CD14-positive monocyte (primary cell): ENCODE data around the gene TSPAN15. TPM values are rescaled to one million over a fixed set of nuclear protein-coding genes. Genes with fewer than 3 reads are reported as not detected.

ENCODE experiments used
- DNase-seq, 3 donors: peaks; one replicate each; pipeline ENCODE4 v3.0.0-alpha.2; 2011 to 2022
- H2AFZ ChIP-seq: 2 replicates; pipeline ENCODE4 v1.6.0; 2012; ENCODE audit warnings: mild to moderate bottlenecking, low read depth, low read length, inconsistent platforms; ENCODE audit not compliant: insufficient read depth, poor library complexity, severe bottlenecking
- H3K27ac ChIP-seq, 2 donors: 1 replicate in 1 of 2; 2 replicates in 1 of 2; pipeline ENCODE4 v1.5.1; 2012 to 2013; ENCODE audit warnings: low read length in 2 of 2, control low read depth in 1 of 2, inconsistent platforms in 1 of 2, low read depth in 1 of 2, mild to moderate bottlenecking in 1 of 2
- H3K27me3 ChIP-seq, 2 donors: one replicate each; pipeline versions ENCODE4 v1.6.0 to v1.6.1; 2011 to 2013; ENCODE audit warnings: low read length in 2 of 2; ENCODE audit not compliant: control insufficient read depth in 2 of 2, insufficient read depth in 2 of 2
- H3K36me3 ChIP-seq, 2 donors: replicated peaks in 1 of 2; 1 replicate in 1 of 2; 2 replicates in 1 of 2; pipeline versions ENCODE4 v1.5.1 to v1.6.1; 2012 to 2013; ENCODE audit warnings: low read length in 2 of 2, control low read depth in 1 of 2, inconsistent platforms in 1 of 2, mild to moderate bottlenecking in 1 of 2; ENCODE audit not compliant: insufficient read depth in 2 of 2, control insufficient read depth in 1 of 2
- H3K4me1 ChIP-seq, 2 donors: 1 replicate in 1 of 2; 2 replicates in 1 of 2; pipeline versions ENCODE4 v1.5.1 to v1.6.1; 2012 to 2013; ENCODE audit warnings: low read length in 2 of 2, control low read depth in 1 of 2, inconsistent platforms in 1 of 2, mild to moderate bottlenecking in 1 of 2, moderate library complexity in 1 of 2; ENCODE audit not compliant: insufficient read depth in 2 of 2, control insufficient read depth in 1 of 2
- H3K4me2 ChIP-seq: replicated peaks from 2 replicates; pipeline ENCODE3; 2012; ENCODE audit warnings: low read length, moderate library complexity, mild to moderate bottlenecking; ENCODE audit not compliant: poor library complexity, severe bottlenecking; ENCODE audit errors: extremely low read depth
- H3K4me3 ChIP-seq, 3 experiments: fragments of 200-600 bp in 1 of 3; sonication (generic) in 1 of 3; replicated peaks in 1 of 3; 1 replicate in 2 of 3; 2 replicates in 1 of 3; pipeline ENCODE4 v1.5.1; 2011 to 2013; ENCODE audit warnings: low read length in 3 of 3, mild to moderate bottlenecking in 3 of 3, control low read depth in 2 of 3, low read depth in 2 of 3, inconsistent platforms in 1 of 3, moderate library complexity in 1 of 3
- H3K79me2 ChIP-seq: 2 replicates; pipeline ENCODE4 v1.6.0; 2012; ENCODE audit warnings: mild to moderate bottlenecking, control low read depth, inconsistent platforms, low read length, moderate library complexity; ENCODE audit not compliant: insufficient read depth
- H3K9ac ChIP-seq: 2 replicates; pipeline ENCODE4 v1.6.0; 2017; ENCODE audit warnings: low read length, mild to moderate bottlenecking; ENCODE audit not compliant: insufficient read depth, poor library complexity, severe bottlenecking
- H3K9me3 ChIP-seq, 2 donors: replicated peaks in 1 of 2; 1 replicate in 1 of 2; 2 replicates in 1 of 2; pipeline versions ENCODE4 v1.5.1 to v1.6.1; 2012 to 2013; ENCODE audit warnings: low read length in 2 of 2, control low read depth in 1 of 2; ENCODE audit not compliant: control insufficient read depth in 1 of 2, insufficient read depth in 1 of 2
- H4K20me1 ChIP-seq: 2 replicates; pipeline ENCODE4 v1.6.0; 2012; ENCODE audit warnings: mild to moderate bottlenecking, low read length, control low read depth, moderate library complexity; ENCODE audit not compliant: insufficient read depth
- H3K27ac Mint-ChIP-seq, 7 donors: one replicate each; pipeline ENCODE4 v1.8.0; 2020; ENCODE audit warnings: mild to moderate bottlenecking in 7 of 7, mixed read lengths in 7 of 7, moderate library complexity in 6 of 7, inconsistent platforms in 2 of 7
- H3K27me3 Mint-ChIP-seq, 3 donors: one replicate each; pipeline ENCODE4 v1.8.0; 2021 to 2022; ENCODE audit warnings: low read depth in 3 of 3, mild to moderate bottlenecking in 3 of 3, mixed read lengths in 3 of 3, moderate library complexity in 3 of 3, inconsistent platforms in 1 of 3
- H3K36me3 Mint-ChIP-seq, 2 donors: one replicate each; pipeline ENCODE4 v1.8.0; 2020; ENCODE audit warnings: mixed read lengths in 2 of 2, inconsistent platforms in 1 of 2, mild to moderate bottlenecking in 1 of 2
- H3K4me1 Mint-ChIP-seq: one replicate; pipeline ENCODE4 v1.8.0; 2020; ENCODE audit warnings: mild to moderate bottlenecking, mixed read lengths
- H3K4me3 Mint-ChIP-seq, 2 donors: one replicate each; pipeline ENCODE4 v1.8.0; 2020; ENCODE audit warnings: mild to moderate bottlenecking in 2 of 2, mixed read lengths in 2 of 2, moderate library complexity in 1 of 2
- H3K9me3 Mint-ChIP-seq, 7 donors: one replicate each; pipeline ENCODE4 v1.8.0; 2020 to 2022; ENCODE audit warnings: mixed read lengths in 7 of 7, mild to moderate bottlenecking in 6 of 7, moderate library complexity in 6 of 7, inconsistent platforms in 2 of 7
- CTCF ChIP-seq: fragments of 200-600 bp; IDR thresholded peaks from one replicate; pipeline ENCODE4 v1.8.0; 2022; ENCODE audit warnings: antibody characterized with exemption, mild to moderate bottlenecking
- WGBS: methylation state at CpG from one replicate; pipeline ENCODE4 v1.1.5; 2013; ENCODE audit warnings: missing lambda C conversion rate; ENCODE audit not compliant: insufficient coverage; 5-methylcytosine and 5-hydroxymethylcytosine counted together
- intact Hi-C, 2 donors: fragments of 100-400 bp; cut with micrococcal nuclease; formaldehyde crosslinking; loops; one replicate each; pipeline versions ENCODE4 v1.15.0 to v1.15.1; 2023
- polyA plus RNA-seq, 3 donors: library from polyadenylated mRNA; depleted of rRNA in 1 of 3; unstranded in 2 of 3; stranded (reverse) in 1 of 3; fragments of 300-500 nt in 2 of 3; fragments of >200 nt in 1 of 3; fragmentation: Illumina TruSeq in 2 of 3; gene quantifications; 1 replicate in 2 of 3; 2 replicates in 1 of 3; pipeline ENCODE4 v1.2.3, GENCODE V29; 2012 to 2021

TSPAN15 gene
- polyA plus RNA-seq, 3 donors = 0.22 to 0.39 TPM; not detected in 1

GRCh38 chr10:69417542-69417941, 33.7 kb upstream of the TSPAN15 start:
- no peaks in the 10 kb centered on the region for H3K79me2 ChIP-seq
- H3K27me3 ChIP-seq = no peaks in the 10 kb centered on the region
- Mint-ChIP-seq H3K27me3 (peaks cover 3 to 8% (median 4%) of the 10 kb centered on the region in 3 donors), H3K27ac (no peak overlapping the region), H3K4me3 (no peak overlapping the region), H3K9me3 (peaks cover 0 to 3% (median 0%) of the 10 kb centered on the region in 7 donors), H3K36me3 (no peaks in the 10 kb centered on the region), H3K4me1 (peaks cover 9% of the 10 kb centered on the region)
- intact Hi-C loops = loop anchor here in 1 of 2 donors (5.0 kb wide), 1 partner anchor 85 kb away; no protein-coding TSS in a partner anchor
- WGBS = 98% methylated on average over 10 of the region's 11 CpGs
- no peaks in the 10 kb centered on the region for H3K36me3 ChIP-seq
- H2AFZ ChIP-seq = no peak overlapping the region
- no peak overlapping the region for H3K9ac ChIP-seq
- no peak overlapping the region for H3K4me3 ChIP-seq
- no peak for TF ChIP-seq CTCF
- no peak for DNase-seq
- no peak overlapping the region for H3K4me2 ChIP-seq
- no peak overlapping the region for H3K27ac ChIP-seq
- no peaks in the 10 kb centered on the region for H3K9me3 ChIP-seq
- H3K4me1 ChIP-seq = peaks cover 0 to 4% of the 10 kb centered on the region in 2 donors
- no peaks in the 10 kb centered on the region for H4K20me1 ChIP-seq

GRCh38 chr10:69418052-69418752, 33.1 kb upstream of the TSPAN15 start:
- intact Hi-C loops = loop anchor here in 1 of 2 donors (5.0 kb wide), 1 partner anchor 84 kb away; no protein-coding TSS in a partner anchor
- Histone ChIP-seq H3K9me3 (no peaks in the 10 kb centered on the region), H2AFZ (no peak overlapping the region), H3K27ac (no peak overlapping the region), H3K4me3 (no peak overlapping the region), H3K4me1 (peaks cover 0 to 4% of the 10 kb centered on the region in 2 donors), H3K27me3 (no peaks in the 10 kb centered on the region), H3K36me3 (no peaks in the 10 kb centered on the region), H3K79me2 (no peaks in the 10 kb centered on the region), H3K9ac (no peak overlapping the region), H4K20me1 (no peaks in the 10 kb centered on the region), H3K4me2 (no peak overlapping the region)
- Mint-ChIP-seq H3K27ac (no peak overlapping the region), H3K36me3 (no peaks in the 10 kb centered on the region), H3K27me3 (peaks cover 2 to 10% (median 6%) of the 10 kb centered on the region in 3 donors), H3K4me1 (peaks cover 7% of the 10 kb centered on the region), H3K4me3 (no peak overlapping the region), H3K9me3 (peaks cover 0 to 3% (median 0%) of the 10 kb centered on the region in 7 donors)
- 72% methylated on average over 5 of the region's 8 CpGs for WGBS
- TF ChIP-seq CTCF = no peak
- no peak for DNase-seq
